ENCODE measurements around the gene UNC13B.
"Not testable (repeated sequence)": the region's sequence is repeated elsewhere in the genome, so short reads cannot be mapped to it uniquely, and the experiment has no call there.

Gene UNC13B

DNA sequence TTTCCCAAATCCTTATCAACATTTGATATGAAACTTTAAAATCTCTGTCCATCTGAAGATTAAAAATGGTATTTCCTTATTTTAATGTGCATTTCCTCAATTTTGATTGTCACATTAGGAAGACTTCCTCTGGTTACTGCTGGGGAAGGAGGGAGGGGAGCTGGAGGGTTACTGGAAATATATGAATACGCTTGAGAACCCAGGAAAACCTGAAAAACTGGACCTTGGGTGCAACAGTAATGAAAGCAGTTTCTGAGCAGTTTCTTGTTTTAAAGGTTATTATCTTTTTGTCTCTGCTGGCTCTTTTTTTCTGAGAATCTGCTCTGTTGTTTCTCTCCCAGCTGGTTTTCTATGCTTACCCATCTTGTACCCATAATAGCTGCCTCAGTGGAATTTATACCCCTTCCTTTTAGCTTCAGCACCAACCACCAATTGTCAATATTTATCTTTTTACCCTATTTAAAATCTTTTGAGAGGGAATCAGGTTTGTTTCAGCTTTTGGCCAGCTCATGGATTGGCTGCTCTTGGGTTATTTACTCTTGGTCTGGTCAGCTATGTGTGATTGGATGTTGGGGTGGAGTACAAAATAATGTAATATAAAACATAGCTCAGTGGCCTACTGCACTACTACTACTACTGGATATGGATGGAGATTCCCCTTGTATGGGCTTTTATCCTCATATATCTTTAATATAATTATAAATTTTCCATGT, 67.4 kb downstream of the UNC13B start:
- DNase-seq: no peak

DNA sequence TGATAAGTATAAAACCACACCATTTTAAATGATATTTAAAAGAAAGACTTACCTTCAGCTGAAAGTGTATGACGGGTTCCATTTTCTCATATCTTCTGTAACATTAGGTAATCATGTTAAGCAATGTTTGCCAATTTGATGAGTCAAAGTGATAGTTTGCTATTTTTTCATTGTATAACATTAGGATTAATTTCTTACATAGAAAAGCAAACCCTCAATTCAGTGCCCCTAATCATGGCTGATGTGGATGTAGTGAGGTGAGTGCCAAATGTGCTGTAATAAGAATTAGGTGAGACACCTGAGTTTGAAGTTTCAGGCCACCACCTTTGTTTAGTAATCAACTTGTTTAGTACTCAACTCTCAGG, 68.0 kb downstream of the UNC13B start:
- no peak for DNase-seq

DNA sequence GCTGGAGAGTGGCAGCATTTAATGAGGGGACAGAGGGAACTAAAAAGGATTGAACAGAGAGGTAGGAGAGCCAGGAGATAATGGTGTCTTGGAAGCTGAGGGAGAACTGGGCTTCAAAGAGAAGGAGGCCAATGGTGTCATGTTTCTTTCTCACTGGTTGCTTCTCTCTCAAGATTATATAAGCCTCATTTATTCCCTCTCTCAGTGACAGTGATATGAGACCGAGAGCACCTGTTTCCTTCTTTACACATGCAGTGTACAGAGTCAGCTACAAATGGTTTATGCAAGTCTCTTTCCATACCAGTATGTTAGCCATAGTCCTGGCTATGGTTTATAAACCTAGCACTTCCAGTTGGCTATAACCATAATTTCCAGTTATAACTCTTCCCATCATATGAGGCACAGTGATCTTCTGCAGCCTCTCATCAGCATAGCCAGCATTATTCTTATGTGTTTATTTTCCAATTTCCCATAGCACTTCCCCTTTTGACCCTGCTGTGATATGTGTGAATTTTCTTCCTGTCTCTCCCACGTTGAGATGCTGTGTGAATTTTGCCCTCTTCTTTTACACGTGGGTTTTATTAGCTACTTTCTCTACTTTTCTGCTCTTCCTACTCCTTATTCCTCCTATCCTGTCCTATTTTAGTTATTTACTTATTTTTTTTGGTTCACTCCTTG, 71.2 kb downstream of the UNC13B start:
- no peak for DNase-seq

DNA sequence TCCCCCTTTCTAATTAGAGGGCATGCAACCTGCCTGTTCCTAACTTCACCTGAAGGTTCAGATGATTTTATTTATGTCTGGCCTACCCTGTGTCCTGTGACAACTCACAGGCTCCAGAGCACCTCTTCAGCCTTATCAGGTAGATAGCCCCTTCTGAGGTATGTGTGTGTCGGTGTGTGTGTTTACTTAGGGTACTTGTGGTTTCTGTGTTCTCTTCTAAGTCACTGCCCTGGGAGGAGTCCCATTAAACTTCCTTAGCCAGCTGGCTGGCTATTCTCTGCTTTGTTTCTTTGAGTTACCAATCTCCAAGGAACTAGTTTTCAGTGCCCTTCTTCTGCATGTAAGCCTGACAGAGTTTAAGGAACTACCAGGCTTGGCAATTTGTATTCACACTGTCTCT, 74.9 kb downstream of the UNC13B start:
- DNase-seq: no peak

DNA sequence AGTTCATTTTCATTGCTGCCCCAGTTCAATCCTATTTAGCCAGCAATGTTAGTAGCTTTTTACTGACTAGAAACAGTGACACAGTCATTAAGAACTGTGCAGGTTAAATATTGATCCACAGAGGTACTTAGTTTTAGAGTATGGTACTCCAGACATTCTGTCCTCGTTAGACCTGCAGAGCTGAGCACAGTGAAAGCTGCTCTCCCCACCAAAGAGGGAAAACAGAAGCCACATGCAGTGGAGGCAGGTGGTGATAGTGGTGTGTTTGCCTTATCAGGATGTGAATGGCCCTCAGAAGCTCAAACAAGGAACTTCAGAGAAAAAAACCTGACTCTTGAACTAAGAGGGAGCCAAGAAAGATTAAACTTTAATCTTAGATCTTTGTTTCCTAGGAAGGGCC, 75.5 kb downstream of the UNC13B start:
- DNase-seq: no peak

DNA sequence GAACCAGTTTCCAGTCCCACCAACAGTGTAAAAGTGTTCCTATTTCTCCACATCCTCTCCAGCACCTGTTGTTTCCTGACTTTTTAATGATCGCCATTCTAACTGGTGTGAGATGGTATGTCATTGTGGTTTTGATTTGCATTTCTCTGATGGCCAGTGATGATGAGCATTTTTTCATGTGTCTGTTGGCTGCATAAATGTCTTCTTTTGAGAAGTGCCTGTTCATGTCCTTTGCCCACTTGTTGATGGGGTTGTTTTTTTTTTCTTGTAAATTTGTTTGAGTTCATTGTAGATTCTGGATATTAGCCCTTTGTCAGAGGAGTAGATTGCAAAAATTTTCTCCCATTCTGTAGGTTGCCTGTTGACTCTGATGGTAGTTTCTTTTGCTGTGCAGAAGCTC, 84.1 kb downstream of the UNC13B start:
- not testable (repeated sequence) for DNase-seq

DNA sequence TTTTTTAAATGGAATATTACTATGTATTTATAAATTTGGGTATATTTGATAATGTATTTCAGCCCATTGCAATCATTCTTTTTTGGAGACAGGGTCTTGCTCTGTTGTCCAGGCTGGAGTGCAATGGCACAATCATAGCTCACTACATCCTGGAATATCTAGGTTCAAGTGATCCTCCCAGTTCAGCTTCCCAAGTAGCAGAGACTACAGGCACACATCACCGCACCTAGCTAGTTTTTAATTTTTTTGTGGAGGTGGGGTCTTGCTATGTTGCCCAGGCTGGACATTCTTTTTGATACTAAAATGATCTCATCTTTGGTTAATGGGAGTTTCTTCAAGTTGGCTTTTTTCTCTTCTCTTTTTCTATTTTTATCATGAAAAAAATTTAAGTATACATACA, 91.3 kb downstream of the UNC13B start:
- no peak for DNase-seq

DNA sequence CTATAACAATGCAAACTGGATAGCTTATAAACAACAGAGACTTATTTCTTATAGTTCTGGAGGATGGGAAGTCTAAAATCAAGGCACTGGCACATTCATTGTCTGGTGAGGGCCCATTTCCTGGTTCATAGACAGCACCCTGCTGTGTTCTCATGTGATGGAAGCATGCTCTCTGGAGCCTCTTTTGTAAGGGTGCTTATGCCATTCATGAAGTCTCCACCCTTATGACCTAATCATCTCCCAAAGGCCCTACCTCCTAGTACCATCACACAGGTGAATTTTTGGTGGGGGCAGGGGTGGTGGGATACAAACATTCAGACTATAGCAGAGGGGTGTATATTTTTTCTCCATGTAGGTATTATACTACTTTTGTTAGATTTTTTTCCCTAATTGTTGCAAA, 92.4 kb downstream of the UNC13B start:
- DNase-seq: no peak

DNA sequence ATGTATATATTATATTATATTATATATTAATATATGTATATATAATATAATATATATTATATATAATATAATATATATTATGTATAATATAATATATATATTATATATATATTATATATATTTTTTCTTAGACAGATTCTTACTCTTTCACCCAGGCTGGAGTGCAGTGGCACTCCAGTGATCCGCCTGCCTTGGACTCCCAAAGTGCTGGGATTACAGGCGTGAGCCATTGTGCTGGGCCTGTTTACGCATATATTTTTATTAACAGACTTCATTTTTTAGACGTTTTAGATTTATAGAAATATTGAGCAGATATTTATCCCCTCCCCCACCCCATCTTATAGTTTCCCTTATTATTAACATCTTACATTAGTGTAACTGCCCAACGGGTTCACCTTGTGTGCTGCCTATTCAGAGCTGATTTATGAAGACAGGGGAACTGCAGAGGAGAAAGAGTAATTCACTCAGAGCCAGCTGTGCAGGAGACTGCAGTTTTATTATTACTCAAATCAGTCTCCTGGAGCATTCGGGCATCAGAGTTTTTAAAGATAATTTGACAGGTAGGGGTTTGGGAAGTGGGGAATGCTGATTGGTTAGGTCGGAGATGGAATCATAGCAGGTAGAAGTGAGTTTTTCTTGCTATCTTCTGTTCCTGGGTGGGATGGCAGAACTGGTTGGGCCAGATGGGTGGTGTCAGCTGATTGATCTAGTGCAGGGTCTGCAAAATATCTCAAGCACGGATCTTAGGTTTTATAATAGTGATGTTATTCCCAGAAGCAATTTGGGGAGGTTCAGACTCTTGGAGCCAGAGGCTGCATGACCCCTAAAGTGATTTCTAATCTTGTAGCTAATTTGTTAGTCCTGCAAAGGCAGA, 93.4 kb downstream of the UNC13B start:
- no peak for DNase-seq

DNA sequence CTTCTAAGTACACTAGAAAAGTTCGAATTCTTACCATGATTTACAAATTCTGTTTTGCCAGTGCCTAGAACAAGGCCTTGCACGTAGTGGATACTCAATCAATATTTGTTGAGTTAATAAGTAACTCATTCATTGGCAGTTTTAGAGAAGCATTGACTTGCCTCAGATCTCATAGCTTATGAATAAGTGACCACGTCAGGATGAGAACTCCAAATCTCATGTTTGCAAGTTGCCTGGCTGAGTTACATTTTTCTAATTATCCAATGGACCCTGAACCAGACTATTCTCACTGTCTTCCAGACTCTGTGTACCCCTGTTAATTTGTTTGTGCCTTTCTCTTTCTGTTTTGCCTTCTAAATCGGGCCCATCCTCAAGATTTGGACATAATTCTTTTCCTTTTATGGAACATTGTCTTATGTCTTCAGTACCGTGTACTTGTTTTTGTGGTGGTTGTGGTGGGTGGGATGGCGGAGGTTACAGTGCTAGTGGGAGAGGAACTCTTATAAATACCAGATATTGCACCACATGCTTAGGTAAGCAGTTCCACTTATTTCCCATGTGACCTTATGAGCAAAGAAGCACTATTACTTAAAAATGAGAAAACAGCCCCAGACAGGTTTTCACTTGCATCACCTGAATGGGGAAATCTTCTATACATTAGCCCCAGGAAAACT, 96.3 kb downstream of the UNC13B start:
- no peak for DNase-seq

DNA sequence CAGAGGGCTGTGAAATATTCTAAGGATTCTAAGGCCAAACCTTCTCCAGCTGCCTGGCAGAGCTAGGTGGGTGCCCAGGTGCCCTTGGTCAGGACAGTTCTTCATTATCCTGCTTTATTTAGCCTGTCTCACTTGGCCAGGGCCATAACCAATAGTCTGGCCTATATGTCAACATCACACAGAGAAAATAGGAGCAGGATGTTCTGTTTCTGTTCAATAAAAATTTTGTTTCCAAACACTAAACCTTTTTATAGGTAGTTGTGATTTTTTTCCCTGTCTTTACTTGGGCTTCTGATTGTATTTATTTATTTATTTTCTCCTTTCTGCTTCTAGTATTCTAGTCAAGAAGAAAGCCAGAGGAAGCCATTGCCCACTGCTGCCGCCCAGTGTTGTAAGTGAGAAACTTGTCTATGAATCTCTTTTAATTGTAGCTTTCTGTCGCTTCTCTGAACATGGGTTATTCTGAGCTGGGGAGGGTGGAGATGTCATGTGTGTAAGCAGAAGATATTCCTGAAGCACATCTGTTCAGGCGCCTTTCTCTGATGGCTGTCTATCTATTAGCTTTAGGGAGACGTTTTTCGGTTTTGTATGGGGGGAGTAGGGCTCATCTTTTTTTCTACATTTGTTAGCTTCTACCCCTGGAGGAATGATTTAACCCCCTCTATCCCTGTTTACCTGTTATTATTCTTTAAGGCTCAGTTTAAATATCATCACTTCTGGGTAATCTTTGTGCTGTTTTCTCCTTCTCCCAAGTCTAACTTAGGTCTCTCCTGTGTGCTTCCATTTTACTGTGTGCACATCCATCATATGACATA, 97.1 kb downstream of the UNC13B start:
- peak; percentile 19 for DNase-seq

DNA sequence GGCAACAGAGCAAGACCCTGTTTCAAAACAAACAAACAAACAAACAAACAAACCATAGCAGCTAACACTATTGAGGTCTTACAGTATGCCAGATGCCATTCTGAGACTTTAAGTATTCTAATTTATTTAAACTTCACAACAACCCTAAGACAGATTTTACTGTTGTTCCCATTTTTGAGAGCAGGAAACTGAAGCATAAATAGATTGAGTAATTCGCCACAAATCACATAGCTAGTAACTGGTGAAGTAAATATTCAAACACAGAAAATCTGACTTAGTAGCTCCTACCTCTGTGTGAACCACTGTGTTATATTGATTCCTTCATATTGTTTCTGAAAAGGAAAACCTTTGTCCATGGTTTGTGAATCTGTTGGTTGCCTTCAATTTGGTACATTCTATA, 98.4 kb downstream of the UNC13B start:
- DNase-seq: no peak

DNA sequence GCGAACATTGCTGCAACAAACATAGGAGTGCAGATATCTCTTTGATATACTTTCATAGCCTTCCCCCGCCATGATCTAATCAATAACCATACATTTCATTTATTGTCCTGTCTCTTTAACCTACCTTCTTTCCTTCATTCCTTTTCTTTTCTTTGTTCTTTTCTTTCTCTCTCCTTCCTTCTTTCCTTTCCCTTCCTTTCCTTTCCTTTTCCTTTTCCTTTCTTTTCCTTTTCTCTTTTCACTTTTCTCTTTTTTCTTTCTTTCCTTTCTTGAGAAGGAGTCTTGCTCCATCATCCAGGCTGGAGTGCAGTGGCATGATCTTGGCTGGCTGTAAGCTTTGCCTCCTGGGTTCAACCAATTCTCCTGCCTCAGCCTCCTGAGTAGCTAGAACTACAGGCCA, 100.3 kb downstream of the UNC13B start:
- DNase-seq: no peak

DNA sequence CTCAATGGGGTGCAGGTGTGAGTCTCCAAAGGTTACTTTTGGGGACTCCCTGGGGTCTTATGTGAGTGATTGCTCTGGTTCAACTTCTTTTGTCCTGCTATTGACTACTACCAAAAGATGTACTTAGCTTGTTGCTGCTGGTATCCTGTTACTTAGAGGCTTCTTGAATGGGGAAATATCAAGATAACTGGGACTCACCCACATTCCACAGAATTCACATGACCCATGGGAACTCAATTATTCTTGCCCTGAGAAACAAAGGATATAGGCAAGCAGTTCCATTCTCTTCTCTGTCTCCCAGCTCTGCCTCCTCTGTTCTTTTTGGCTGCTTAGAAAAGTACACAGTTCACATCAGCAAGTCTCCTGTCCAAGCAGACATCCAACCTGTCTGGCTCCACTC, 105.9 kb downstream of the UNC13B start:
- DNase-seq: no peak

DNA sequence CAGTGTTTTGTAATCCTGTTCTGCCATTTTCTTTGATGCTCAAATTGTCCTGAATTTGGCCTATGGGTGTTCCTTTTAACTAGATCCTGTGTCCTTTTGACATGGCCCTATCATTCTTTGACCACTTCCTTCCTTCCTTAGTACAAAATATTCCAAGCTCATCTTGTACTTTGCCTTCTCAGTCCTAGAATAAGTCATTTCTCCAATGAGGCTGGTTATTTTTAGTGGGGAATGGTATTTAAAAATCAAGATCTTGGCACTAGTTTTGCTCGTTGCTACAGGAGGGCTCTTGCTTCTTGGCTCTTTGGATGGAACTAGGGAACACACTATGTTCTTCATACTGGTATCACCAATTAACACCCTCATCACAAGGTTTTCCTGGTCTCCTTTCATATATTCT, 108.1 kb downstream of the UNC13B start:
- DNase-seq: no peak

DNA sequence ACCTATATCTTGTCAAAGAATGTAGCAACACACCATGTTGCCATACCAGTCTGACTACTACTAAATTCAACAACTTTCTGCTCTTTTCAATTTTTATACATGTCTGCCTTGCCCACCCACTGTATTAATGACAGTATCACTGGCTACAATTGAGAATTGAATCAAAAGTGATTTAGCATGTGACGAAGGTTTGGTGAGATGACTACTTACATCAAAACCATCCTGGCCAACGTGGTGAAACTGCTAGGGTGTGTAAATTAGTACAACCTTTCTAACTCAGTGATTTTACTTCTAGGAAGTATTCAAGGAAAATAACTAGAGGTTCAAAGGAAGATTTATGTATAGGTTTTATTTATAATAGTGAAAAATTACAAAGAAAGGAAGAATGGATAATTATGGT, 109.8 kb downstream of the UNC13B start:
- DNase-seq: no peak

DNA sequence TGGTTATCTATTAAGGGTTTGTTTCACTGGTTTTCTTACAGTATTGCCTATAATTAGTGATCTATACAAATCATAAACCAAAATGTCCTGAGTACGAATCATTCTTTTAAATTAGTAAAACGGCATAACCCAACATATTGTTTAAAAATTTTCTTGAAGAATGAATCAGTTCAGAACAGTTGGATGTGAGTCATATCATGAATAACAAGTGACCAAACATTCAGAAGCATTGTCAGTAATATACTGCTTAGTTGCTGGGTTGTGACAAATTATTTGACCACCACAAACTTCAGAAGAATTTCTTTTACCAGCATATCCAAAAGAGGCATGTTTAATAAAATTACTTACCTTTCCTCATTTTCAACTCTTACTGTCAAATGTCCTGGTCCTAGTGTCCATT, 111.2 kb downstream of the UNC13B start:
- DNase-seq: no peak

DNA sequence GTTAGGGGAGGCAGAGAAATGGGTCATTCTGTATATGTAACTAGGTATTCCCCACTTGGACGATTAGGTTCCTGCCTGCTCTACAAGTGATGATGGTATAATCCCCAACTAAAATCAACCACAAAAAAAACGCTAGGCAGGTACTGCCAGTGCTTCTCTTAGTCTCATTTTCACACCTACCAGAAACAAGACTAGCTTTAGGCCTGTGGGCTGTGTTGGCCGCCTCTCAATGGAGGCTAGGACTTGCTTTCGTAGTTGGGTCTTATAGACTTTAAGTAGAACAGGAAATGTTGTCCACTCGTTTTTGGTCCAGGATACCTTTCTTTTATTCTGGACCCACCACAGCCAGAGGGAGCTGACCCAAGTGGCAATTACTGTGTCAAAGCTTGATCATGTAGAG, 111.8 kb downstream of the UNC13B start:
- DNase-seq: no peak

DNA sequence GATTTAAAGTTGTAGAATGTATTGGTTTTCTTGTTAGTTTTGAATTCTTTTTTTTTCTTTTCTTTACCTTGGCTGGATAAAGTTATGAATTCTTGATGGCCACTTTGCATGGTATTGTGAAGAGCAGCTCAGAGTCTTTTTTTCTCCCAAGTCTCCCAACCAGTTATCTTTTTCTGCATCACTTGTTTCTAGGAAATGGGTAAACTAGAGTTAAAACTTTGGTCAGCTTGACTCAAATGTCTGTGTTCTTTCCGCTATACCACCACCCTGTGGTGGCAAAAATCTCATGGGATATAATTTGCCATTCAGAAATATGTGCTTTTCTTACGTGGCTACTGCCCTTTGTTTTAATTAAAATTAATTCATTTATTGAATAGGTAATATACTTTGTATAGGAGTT, 113.2 kb downstream of the UNC13B start:
- DNase-seq: no peak

DNA sequence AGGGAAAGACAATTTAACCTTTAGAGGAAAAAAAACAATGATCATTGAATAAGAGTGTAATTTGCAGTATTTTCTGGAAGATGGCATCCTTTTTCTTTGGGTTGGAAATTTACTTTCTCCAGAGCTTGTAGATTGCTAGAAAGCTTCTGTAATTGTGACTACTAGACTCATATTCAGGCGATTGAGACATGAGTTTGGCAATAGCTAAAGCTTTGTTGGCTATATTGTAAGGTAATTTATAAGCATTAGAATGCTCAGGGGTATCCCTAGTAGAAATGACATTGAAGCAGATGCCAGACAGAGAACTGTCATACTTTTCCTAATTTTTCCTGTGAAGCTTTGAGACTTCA, 115.3 kb downstream of the UNC13B start:
- no peak for DNase-seq

DNA sequence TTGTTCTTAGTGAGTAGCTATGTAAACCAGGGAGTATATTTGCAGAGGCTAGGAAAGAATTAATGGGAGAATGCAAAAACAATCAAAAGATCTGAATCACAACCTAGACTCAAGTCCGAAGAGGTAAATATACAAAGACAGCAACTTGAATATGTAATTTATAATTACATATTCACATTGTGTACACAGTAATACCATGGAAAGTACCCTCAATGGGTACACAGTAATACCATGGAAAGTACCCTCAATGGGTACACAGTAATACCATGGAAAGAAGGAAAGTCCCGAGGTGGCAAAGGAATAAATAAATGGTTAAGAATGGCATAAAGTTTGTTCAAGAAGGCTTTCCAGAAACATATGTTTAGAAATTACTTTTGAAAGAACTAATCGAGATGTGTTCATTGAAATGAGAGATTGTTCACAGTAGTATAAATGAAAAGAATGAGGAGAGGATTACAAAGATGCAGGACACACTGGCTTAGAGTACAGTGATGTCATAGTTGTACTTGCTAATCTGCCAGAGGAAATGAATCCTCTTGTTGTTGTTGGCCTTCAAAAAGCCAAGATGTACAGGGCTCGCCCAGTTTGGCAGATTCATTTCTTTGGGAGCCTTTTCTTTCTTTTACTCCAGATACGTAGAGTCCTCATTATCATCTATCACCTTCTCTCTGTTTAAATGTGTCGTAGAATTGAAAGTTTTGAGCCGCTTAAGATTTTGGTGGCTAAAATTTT, 116.0 kb downstream of the UNC13B start:
- no peak for DNase-seq

DNA sequence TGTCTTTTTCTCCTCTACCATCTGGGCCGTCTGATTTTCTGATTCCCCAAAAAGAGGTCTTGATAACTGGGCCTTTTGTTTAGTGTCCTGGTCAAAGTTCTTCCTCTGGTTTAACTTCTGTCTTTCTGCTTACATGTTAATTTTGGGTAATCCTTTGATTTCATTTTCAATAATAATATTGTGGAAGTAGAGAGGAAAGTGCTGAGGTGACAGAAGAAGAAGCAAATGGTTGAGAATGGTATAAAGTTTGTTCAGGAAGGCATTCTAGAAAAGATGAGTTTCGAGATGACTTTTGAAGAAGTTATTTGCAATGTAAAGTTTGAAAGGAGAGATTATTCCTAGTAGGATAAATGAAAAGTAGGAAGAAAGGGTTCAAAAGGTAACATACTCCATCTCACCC, 118.1 kb downstream of the UNC13B start:
- DNase-seq: no peak

Data from activated CD4-positive, alpha-beta T cell treated with anti-CD3 and anti-CD28 coated beads for 1 hour (primary cell).